B cell (primary cell): ENCODE data around the gene ZNF443. TPM values are rescaled to one million over a fixed set of nuclear protein-coding genes. Genes with fewer than 3 reads are reported as not detected.

Source experiments
- ATAC-seq: fragments of 200-7000 bp; cut with Tn5 transposase; one replicate; pipeline ENCODE4 v1.10.0; 2021; ENCODE audit warnings: low read depth, mild to moderate bottlenecking, moderate number of reproducible peaks, moderate library complexity
- CTCF ChIA-PET: fragments of 350-600 bp; sonication (Branson Sonifier 250); formaldehyde crosslinking; loops from one replicate; lab custom pipeline; 2021; ENCODE audit warnings: antibody characterized with exemption, inconsistent platforms; lab: Charles Lee
- POLR2A ChIA-PET: fragments of 350-600 bp; sonication (Branson Sonifier 250); formaldehyde crosslinking; loops from one replicate; lab custom pipeline; 2021; ENCODE audit warnings: antibody characterized with exemption; lab: Charles Lee
- DNase-seq: peaks from one replicate; pipeline ENCODE4 v3.0.0; 2013
- H2AFZ ChIP-seq: 2 replicates; pipeline ENCODE4 v1.6.1; 2012; ENCODE audit warnings: mild to moderate bottlenecking, low read depth, low read length; ENCODE audit not compliant: insufficient read depth, poor library complexity, severe bottlenecking
- H3K27ac ChIP-seq, 2 donors: 1 replicate in 1 of 2; 2 replicates in 1 of 2; pipeline ENCODE4 v1.5.1; 2012 to 2013; ENCODE audit warnings: low read length in 2 of 2, mild to moderate bottlenecking in 2 of 2, moderate library complexity in 1 of 2
- H3K27me3 ChIP-seq, 4 experiments: fragments of 200-600 bp in 1 of 4; sonication (generic) in 1 of 4; replicated peaks in 1 of 4; 1 replicate in 2 of 4; 2 replicates in 2 of 4; pipeline versions ENCODE4 v1.6.1 to v1.7.0; 2013 to 2016; ENCODE audit warnings: low read length in 3 of 4, mild to moderate bottlenecking in 2 of 4, mixed read lengths in 1 of 4, moderate library complexity in 1 of 4; ENCODE audit not compliant: insufficient read depth in 4 of 4, control insufficient read depth in 3 of 4; ENCODE audit errors: control extremely low read depth in 1 of 4
- H3K36me3 ChIP-seq, 2 experiments: replicated peaks in 1 of 2; 1 replicate in 1 of 2; 2 replicates in 1 of 2; pipeline versions ENCODE4 v1.6.1 to v1.7.1; 2013; ENCODE audit warnings: low read length in 1 of 2; ENCODE audit not compliant: insufficient read depth in 2 of 2, control insufficient read depth in 1 of 2; ENCODE audit errors: control extremely low read depth in 1 of 2, extremely low read depth in 1 of 2
- H3K4me1 ChIP-seq, 2 donors: fragments of 200-600 bp in 1 of 2; sonication (generic) in 1 of 2; 1 replicate in 1 of 2; 2 replicates in 1 of 2; pipeline versions ENCODE4 v1.5.1 to v1.6.1; 2013 to 2017; ENCODE audit warnings: low read length in 2 of 2; ENCODE audit not compliant: control insufficient read depth in 2 of 2, insufficient read depth in 2 of 2
- H3K4me2 ChIP-seq: replicated peaks from 2 replicates; pipeline ENCODE3; 2012; ENCODE audit warnings: mild to moderate bottlenecking, low read depth, low read length; ENCODE audit not compliant: poor library complexity, severe bottlenecking
- H3K4me3 ChIP-seq, 5 experiments: fragments of 200-600 bp in 1 of 5; sonication (generic) in 1 of 5; 1 replicate in 3 of 5; 2 replicates in 2 of 5; pipeline versions ENCODE4 v1.5.1 to v1.7.0; 2011 to 2016; ENCODE audit warnings: low read length in 4 of 5, mild to moderate bottlenecking in 4 of 5, low read depth in 2 of 5, control low read depth in 1 of 5, moderate library complexity in 1 of 5; ENCODE audit not compliant: insufficient read depth in 1 of 5; ENCODE audit errors: control extremely low read depth in 1 of 5, extremely low read depth in 1 of 5
- H3K79me2 ChIP-seq: fragments of 200-600 bp; sonication (generic); one replicate; pipeline ENCODE4 v1.6.0; 2016; ENCODE audit warnings: low read length; ENCODE audit not compliant: control insufficient read depth, insufficient read depth
- H3K9ac ChIP-seq: fragments of 200-600 bp; sonication (generic); 2 replicates; pipeline ENCODE4 v1.6.1; 2017; ENCODE audit warnings: mild to moderate bottlenecking, low read length, moderate library complexity
- H3K9me3 ChIP-seq, 3 donors: one replicate each; pipeline versions ENCODE4 v1.6.1 to v1.7.1; 2013; ENCODE audit warnings: low read length in 2 of 3; ENCODE audit not compliant: control insufficient read depth in 2 of 3, insufficient read depth in 1 of 3; ENCODE audit errors: control extremely low read depth in 1 of 3
- H4K20me1 ChIP-seq: 2 replicates; pipeline ENCODE4 v1.6.0; 2012; ENCODE audit warnings: mild to moderate bottlenecking, low read length; ENCODE audit not compliant: insufficient read depth, control insufficient read depth, poor library complexity, severe bottlenecking
- H3K27ac Mint-ChIP-seq: one replicate; pipeline ENCODE4 v1.8.0; 2021; ENCODE audit warnings: mixed read lengths
- H3K27me3 Mint-ChIP-seq: one replicate; pipeline ENCODE4 v1.8.0; 2021; ENCODE audit warnings: mixed read lengths
- H3K4me1 Mint-ChIP-seq: one replicate; pipeline ENCODE4 v1.8.0; 2021; ENCODE audit warnings: mixed read lengths
- H3K4me3 Mint-ChIP-seq: one replicate; pipeline ENCODE4 v1.8.0; 2021; ENCODE audit warnings: mixed read lengths
- H3K9me3 Mint-ChIP-seq: one replicate; pipeline ENCODE4 v1.8.0; 2022; ENCODE audit warnings: mixed read lengths; ENCODE audit not compliant: insufficient read depth
- EZH2 ChIP-seq: IDR thresholded peaks from 2 replicates; pipeline ENCODE4 v1.6.1; 2012; ENCODE audit warnings: borderline replicate concordance, low read depth, mild to moderate bottlenecking, moderate library complexity, low read length; ENCODE audit not compliant: insufficient read depth, poor library complexity, severe bottlenecking
- WGBS: methylation state at CpG from one replicate; pipeline ENCODE4 v1.1.5; 2013; ENCODE audit warnings: missing lambda C conversion rate; ENCODE audit not compliant: insufficient coverage; 5-methylcytosine and 5-hydroxymethylcytosine counted together
- intact Hi-C: fragments of 100-400 bp; cut with micrococcal nuclease; formaldehyde crosslinking; loops from one replicate; pipeline ENCODE4 v1.10.0; 2022
- polyA plus RNA-seq: library from polyadenylated mRNA; depleted of rRNA; stranded (reverse); fragments of >200 nt; gene quantifications from 2 replicates; pipeline ENCODE4 v1.2.3, GENCODE V29; 2012
- total RNA-seq, 2 donors: library from RNA; stranded (reverse); fragments of 120-200 nt in 1 of 2; gene quantifications; 1 replicate in 1 of 2; 2 replicates in 1 of 2; pipeline versions ENCODE4 v1.2.3 to v1.2.4, GENCODE V29; 2013 to 2022
- TF ChIP-seq, protein P1 (sequence below): fragments of 200-600 bp; IDR thresholded peaks from one replicate; pipeline ENCODE4 v1.8.0; 2022; ENCODE audit warnings: antibody characterized with exemption, mild to moderate bottlenecking

The ZNF443 gene
- total and polyA plus RNA-seq, 2 donors (not counting 1 experiment from before 2014, with no cell fraction given), result 1.2 to 5.5 TPM

DNA sequence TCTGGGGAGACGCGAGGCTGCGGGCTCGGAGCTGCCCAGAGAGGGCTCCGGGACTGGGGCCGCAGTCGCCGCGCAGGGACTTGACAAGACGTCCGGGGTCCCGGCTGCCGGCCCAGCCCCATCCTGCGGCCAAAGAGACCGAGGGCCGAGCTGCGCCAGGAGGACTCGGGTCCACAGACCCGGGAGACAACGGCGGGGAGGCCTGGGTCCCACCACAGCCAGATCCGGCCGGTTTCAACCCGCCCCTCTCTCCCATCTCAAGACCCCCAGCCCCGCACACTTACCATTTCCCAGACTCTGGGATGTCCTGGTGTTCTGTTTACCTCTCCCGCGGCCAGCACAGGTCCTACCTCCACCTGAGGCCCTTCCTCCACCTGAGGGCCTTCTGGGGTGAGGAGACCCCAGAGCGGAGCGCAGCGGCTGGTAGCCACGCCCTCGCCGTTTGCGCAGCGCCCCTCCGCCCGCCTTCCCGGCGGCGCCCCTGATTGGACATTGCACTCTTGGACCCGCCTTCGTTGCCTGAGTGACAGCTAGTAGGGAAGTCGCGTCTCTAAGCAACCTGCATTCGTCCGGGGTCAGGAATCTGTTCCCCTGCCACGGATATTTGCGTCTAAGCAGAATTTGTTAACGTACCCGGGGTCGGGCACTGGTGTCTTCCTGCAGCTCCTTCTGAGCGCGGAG is 43.7 kb upstream of the ZNF443 start, which contains the start of gene ZNF709:
ZNF709 (minus strand) TSS at position 446 of the 681 bp plus-strand sequence; CDS start at position 287, 159 bp downstream.
- Histone ChIP-seq H3K9ac (peak within 1 kb of the TSS; percentile 97), H3K4me3 (peak within 1 kb of the TSS; percentile 81 to 98 (median 92)), H3K27me3 (no peaks in the 10 kb centered on the region), H4K20me1 (peaks cover 11% of the 10 kb centered on the region), H3K27ac (peak within 1 kb of the TSS; percentile 69 to 84), H2AFZ (peak within 1 kb of the TSS; percentile 95), H3K4me2 (peak within 1 kb of the TSS; percentile 95), H3K36me3 (no peaks in the 10 kb centered on the region), H3K9me3 (no peaks in the 10 kb centered on the region), H3K79me2 (peaks cover 52% of the 10 kb centered on the region), H3K4me1 (peaks cover 30 to 39% of the 10 kb centered on the region in 2 donors)
- POLR2A ChIA-PET, result interaction anchor here (0.6 to 1.5 kb wide), 3 partner anchors 11 to 120 kb away, joined by 3 to 9 read pairs (median 4); no protein-coding TSS in a partner anchor
- TF ChIP-seq, protein P1, sequence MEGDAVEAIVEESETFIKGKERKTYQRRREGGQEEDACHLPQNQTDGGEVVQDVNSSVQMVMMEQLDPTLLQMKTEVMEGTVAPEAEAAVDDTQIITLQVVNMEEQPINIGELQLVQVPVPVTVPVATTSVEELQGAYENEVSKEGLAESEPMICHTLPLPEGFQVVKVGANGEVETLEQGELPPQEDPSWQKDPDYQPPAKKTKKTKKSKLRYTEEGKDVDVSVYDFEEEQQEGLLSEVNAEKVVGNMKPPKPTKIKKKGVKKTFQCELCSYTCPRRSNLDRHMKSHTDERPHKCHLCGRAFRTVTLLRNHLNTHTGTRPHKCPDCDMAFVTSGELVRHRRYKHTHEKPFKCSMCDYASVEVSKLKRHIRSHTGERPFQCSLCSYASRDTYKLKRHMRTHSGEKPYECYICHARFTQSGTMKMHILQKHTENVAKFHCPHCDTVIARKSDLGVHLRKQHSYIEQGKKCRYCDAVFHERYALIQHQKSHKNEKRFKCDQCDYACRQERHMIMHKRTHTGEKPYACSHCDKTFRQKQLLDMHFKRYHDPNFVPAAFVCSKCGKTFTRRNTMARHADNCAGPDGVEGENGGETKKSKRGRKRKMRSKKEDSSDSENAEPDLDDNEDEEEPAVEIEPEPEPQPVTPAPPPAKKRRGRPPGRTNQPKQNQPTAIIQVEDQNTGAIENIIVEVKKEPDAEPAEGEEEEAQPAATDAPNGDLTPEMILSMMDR, result no peak
- TF ChIP-seq EZH2, result no peak
- Mint-ChIP-seq H3K27me3 (no peaks in the 10 kb centered on the region), H3K27ac (peak within 1 kb of the TSS; percentile 89), H3K4me1 (peaks cover 34% of the 10 kb centered on the region), H3K9me3 (no peaks in the 10 kb centered on the region), H3K4me3 (peak within 1 kb of the TSS; percentile 91)
- DNase-seq, result peak; percentile 93
- peak; percentile 96 for ATAC-seq
- intact Hi-C loops, result loop anchor here (1.0 to 10.0 kb wide), 7 partner anchors 11 to 320 kb away; partner anchors contain the start of genes ZNF136, ZNF44, ZNF443 and ZNF563
- CTCF ChIA-PET, result interaction anchor here (1.2 kb wide), 1 partner anchor 11 kb away, joined by 3 read pairs; no protein-coding TSS in a partner anchor
- under 1% methylated on average over 53 of the region's 53 CpGs for WGBS
